BJ (cell line): ENCODE results near the gene TNPO3. TPM values are rescaled to one million over a fixed set of nuclear protein-coding genes. Genes with fewer than 3 reads are reported as not detected.

Experiments
- CTCF ChIA-PET: fragments of 350-600 bp; formaldehyde crosslinking; extraction: SDS; loops from one replicate; lab custom pipeline; 2021; ENCODE audit warnings: antibody characterized with exemption, inconsistent platforms; lab: Yijun Ruan, JAX
- POLR2A ChIA-PET: fragments of 300-600 bp; sonication (Branson Sonifier 250); formaldehyde crosslinking; extraction: SDS; loops from one replicate; lab custom pipeline; 2021; ENCODE audit warnings: antibody characterized with exemption; lab: Charles Lee
- DNase-seq: peaks from one replicate; pipeline ENCODE4 v3.0.0-alpha.2; 2011; ENCODE audit warnings: low read depth
- H3K27me3 ChIP-seq: 2 replicates; pipeline ENCODE4 v1.6.0; 2011; ENCODE audit warnings: low read length; ENCODE audit not compliant: control insufficient read depth, insufficient read depth
- H3K36me3 ChIP-seq: 2 replicates; pipeline ENCODE4 v1.5.1; 2011; ENCODE audit warnings: low read length; ENCODE audit not compliant: control insufficient read depth, insufficient read depth
- H3K4me3 ChIP-seq: 2 replicates; pipeline ENCODE4 v1.5.1; 2011; ENCODE audit warnings: low read depth, mild to moderate bottlenecking, control low read depth, low read length
- CTCF ChIP-seq: IDR thresholded peaks from 2 replicates; pipeline ENCODE4 v1.5.1; 2011; ENCODE audit warnings: low read depth, mild to moderate bottlenecking, control low read depth, inconsistent platforms, low read length, moderate library complexity; ENCODE audit not compliant: insufficient read depth
- polyA plus RNA-seq: library from polyadenylated mRNA; depleted of rRNA; stranded (reverse); fragments of >200 nt; gene quantifications from 2 replicates; pipeline ENCODE4 v1.2.3, GENCODE V29; 2011

The TNPO3 gene
- polyA plus RNA-seq, 1 experiment: 36.2 TPM

GRCh38 chr7:128982105-128982504, 72.8 kb downstream of the TNPO3 start:
- no peak for TF ChIP-seq CTCF
- POLR2A ChIA-PET: no interaction called here
- CTCF ChIA-PET: no interaction called here
- Histone ChIP-seq H3K36me3 (peaks cover 10% of the 10 kb centered on the region), H3K27me3 (no peaks in the 10 kb centered on the region), H3K4me3 (no peak overlapping the region)
- DNase-seq: no peak

GRCh38 chr7:128974241-128974934, 80.5 kb downstream of the TNPO3 start:
- no peak for TF ChIP-seq CTCF
- CTCF ChIA-PET: interaction anchor here (1.3 to 1.7 kb wide), 3 partner anchors 13 to 117 kb away, joined by 4 to 5 read pairs (median 4); partner anchors contain the start of gene TNPO3
- no peaks in the 10 kb centered on the region for H3K27me3 ChIP-seq
- DNase-seq: no peak
- H3K4me3 ChIP-seq: no peak overlapping the region
- POLR2A ChIA-PET: no interaction called here
- H3K36me3 ChIP-seq: peaks cover 17% of the 10 kb centered on the region

GRCh38 chr7:128968624-128969023, 86.3 kb downstream of the TNPO3 start:
- POLR2A ChIA-PET: no interaction called here
- CTCF ChIA-PET: interaction anchor here (0.5 to 1.0 kb wide), 2 partner anchors 22 to 236 kb away, joined by 3 read pairs; no protein-coding TSS in a partner anchor
- H3K36me3 ChIP-seq: peaks cover 9% of the 10 kb centered on the region

GRCh38 chr7:128963327-128963757, 91.6 kb downstream of the TNPO3 start:
- CTCF ChIA-PET: no interaction called here
- Histone ChIP-seq H3K36me3 (peaks cover 4% of the 10 kb centered on the region), H3K4me3 (no peak overlapping the region)

More at GRCh38 chr7:128968624-128969023, 86.3 kb downstream of the TNPO3 start:
- no peak overlapping the region for H3K4me3 ChIP-seq
- TF ChIP-seq CTCF: no peak
- no peak for DNase-seq
- H3K27me3 ChIP-seq: no peaks in the 10 kb centered on the region

More at GRCh38 chr7:128963327-128963757, 91.6 kb downstream of the TNPO3 start:
- no peak for TF ChIP-seq CTCF
- DNase-seq: peak; percentile 1
- POLR2A ChIA-PET: no interaction called here
- H3K27me3 ChIP-seq: no peaks in the 10 kb centered on the region
